Measurements from ENCODE around the gene KIRREL1. TPM values are rescaled to one million over a fixed set of nuclear protein-coding genes. Genes with fewer than 3 reads are reported as not detected.

KIRREL1 gene
- total RNA-seq, 4 donors from 2014 or later = 8.8 to 19.6 (median 14.5) TPM

DNA sequence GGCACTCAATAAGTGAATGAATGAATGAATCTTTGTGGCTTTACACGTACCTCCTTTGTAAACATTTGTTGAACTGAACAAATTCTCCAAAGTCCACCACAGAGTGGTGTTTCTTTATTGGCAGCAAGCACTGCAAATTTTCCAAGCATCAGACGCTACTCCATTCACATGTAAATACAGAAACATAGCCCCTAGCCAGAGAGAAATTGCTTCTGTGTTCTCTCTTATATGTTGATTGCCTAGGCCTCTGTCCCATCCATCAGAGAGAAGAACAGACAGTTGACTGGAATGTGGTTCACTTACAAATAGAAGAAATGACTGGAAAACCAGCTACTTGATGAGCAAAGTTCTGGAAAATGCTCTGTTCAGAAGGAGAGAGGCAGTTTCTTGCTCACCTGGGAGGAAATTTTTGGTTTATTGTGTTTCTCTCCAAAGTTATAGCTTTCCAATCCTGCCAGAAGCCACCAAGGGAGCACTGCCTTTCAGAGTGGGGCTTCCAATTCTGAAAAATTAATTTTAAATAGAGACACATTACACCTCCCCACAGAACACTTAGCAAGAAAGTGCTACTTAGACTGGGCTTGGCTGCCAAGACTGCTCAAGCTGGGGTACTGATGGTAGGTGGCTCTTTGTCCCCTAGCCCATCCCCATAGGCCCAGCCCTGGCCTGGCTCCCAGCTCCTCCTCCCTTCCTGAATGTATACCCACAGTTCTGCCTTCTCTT is 18.1 kb upstream of the KIRREL1 start:
- DNase-seq (ENCODE audit: low spot score in 2 of 2) = no peak
- intact Hi-C loops (cut with DNase I; ENCODE audit: low total_unique reads) = no loop called here
- no peak for TF ChIP-seq POLR2A (IDR thresholded peaks at IDR 0.05)
- TF ChIP-seq CTCF (IDR thresholded peaks at IDR 0.05) = no peak
- WGBS, 2 donors = 58 to 64% methylated on average over 2 of the region's 2 CpGs
- H3K4me3 ChIP-seq (ENCODE audit: low read depth, poor library complexity, severe bottlenecking) = no peak overlapping the region

GRCh38 chr1:157976888-157977287 is 16.6 kb upstream of the KIRREL1 start:
- no peak overlapping the region for H3K4me3 ChIP-seq (ENCODE audit: low read depth, poor library complexity, severe bottlenecking)
- no peak for TF ChIP-seq POLR2A (IDR thresholded peaks at IDR 0.05)
- no peak for TF ChIP-seq CTCF (IDR thresholded peaks at IDR 0.05)
- no peak for DNase-seq (ENCODE audit: low spot score in 2 of 2)
- WGBS, 2 donors = 84 to 89% methylated on average over 2 of the region's 2 CpGs
- intact Hi-C loops (cut with DNase I; ENCODE audit: low total_unique reads) = no loop called here

DNA sequence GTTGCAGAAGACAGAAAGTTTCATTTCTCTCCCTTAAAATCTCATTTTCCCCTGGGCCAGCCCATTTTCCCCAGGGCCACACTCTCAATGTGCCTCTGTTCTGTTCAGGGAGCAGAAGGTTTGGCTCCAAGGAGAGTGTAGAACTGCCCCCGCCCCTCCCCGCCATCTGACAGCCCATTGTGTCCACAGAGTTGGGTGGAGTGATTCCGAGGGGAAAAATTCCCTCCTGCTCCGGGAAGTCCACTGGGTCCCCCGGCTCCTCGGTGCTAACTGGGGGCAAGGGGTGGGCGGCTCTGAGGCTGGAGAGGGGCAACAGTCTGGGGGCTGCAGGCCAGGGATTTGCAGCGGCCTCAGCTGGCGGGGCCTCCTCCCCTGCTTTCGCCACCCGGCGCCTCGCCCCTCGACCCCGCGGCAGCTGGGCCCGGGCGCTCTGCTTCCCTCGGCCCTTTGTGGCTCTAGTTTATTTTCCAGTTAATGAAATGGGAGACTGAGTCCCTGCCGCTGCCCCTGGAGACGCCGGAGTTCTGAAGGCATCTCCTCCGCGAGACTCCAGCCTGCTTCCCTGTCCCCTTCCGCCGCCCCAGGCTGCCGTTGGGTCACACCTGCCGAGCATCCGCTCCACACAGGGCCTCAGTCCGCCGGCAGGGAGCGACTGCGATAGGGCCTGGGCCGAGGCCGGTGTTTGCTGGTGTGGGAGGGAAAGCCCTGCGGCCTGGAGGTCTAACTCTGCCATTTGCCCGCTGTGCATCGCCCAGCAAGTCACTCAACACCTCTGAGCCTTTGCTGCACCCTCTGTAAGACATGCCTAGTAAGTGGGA is 14.7 kb upstream of the KIRREL1 start:
- TF ChIP-seq CTCF (IDR thresholded peaks at IDR 0.05) = no peak
- TF ChIP-seq POLR2A (IDR thresholded peaks at IDR 0.05) = no peak
- intact Hi-C loops (cut with DNase I; ENCODE audit: low total_unique reads) = no loop called here
- no peak for DNase-seq (ENCODE audit: low spot score in 2 of 2)
- no peak overlapping the region for H3K4me3 ChIP-seq (ENCODE audit: low read depth, poor library complexity, severe bottlenecking)
- WGBS, 2 donors = 23 to 26% methylated on average over 31 to 35 of the region's 38 CpGs

DNA sequence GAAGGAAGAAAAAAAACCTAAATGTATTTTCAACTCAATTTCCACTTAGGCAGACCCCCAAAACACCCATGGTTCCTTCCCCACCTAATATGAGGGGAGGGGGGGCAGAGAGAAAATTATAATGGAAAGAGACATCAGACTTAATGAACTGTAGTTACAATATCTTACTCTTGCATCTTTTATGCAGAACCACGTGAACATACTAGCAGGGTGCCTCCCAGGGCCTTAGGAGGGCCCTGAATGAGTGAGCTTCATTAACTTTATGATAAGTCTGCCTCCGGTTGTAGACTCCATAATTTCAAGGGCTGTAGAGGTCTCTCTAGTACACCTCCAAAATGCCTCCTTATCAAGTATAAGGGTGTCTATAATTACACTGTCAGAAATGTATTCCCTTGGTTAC is 11.3 kb upstream of the KIRREL1 start:
- TF ChIP-seq POLR2A (IDR thresholded peaks at IDR 0.05) (no peak), CTCF (IDR thresholded peaks at IDR 0.05) (no peak)
- intact Hi-C loops (cut with DNase I; ENCODE audit: low total_unique reads) = no loop called here
- no peak overlapping the region for H3K4me3 ChIP-seq (ENCODE audit: low read depth, poor library complexity, severe bottlenecking)
- 72% methylated on average over 2 of the region's 2 CpGs for WGBS, 2 donors
- DNase-seq (ENCODE audit: low spot score in 2 of 2) = no peak

DNA sequence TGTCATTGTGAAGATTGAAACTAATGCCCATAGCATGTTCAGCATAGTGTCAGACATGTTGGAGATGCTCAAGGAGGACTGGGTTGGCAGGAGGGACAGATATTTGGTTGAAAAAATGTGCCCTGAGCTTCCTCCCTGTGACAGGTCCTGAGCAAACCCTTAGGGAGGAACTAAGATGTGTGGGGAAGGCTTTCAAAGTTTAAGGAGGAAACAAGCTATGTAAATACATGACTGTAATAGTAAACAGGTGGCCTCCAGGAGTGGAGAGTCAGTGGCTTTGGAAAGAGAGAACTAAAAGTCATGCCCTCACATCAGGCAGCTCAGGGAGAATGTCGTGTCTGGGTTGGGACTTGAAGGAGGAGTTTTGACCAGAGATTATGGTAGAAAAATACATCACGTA is 9.7 kb upstream of the KIRREL1 start:
- TF ChIP-seq CTCF (IDR thresholded peaks at IDR 0.05) (no peak), POLR2A (IDR thresholded peaks at IDR 0.05) (no peak)
- intact Hi-C loops (cut with DNase I; ENCODE audit: low total_unique reads) = no loop called here
- no peak for DNase-seq (ENCODE audit: low spot score in 2 of 2)
- 64 to 73% methylated on average over 2 of the region's 2 CpGs for WGBS, 2 donors
- no peak overlapping the region for H3K4me3 ChIP-seq (ENCODE audit: low read depth, poor library complexity, severe bottlenecking)

Measured in lower leg skin (tissue), 4 donors.